HG02870 (cell line): ENCODE data around the gene ECE2.
"Not testable (repeated sequence)": the region's sequence is repeated elsewhere in the genome, so short reads cannot be mapped to it uniquely, and the experiment has no call there.

Source experiments
- ATAC-seq: cut with Tn5 transposase; IDR thresholded peaks from one replicate; pipeline ENCODE4 v1.9.1; 2021; ENCODE audit warnings: mild to moderate bottlenecking, moderate library complexity; ENCODE audit not compliant: unreplicated experiment

The ECE2 gene

DNA sequence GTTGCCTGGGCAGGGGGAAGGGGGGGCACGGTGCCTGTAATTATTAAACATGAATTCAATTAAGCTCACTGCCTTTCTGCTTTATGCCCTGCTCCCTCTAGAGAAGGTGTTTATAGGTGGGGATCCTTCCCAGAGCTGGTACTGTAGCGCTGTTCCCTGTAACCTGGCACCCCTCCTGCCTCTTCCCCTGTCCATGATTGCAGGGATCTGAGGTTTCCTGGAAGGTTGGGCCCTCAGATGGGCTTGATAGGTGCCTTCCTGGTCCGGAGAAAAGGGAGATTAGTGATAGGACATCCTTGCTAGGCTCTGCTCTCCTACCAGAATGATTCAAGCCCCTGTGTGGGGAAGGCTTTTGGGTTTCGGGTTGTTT lies 59.5 kb downstream of the ECE2 start:
- ATAC-seq: peak; percentile 18

DNA sequence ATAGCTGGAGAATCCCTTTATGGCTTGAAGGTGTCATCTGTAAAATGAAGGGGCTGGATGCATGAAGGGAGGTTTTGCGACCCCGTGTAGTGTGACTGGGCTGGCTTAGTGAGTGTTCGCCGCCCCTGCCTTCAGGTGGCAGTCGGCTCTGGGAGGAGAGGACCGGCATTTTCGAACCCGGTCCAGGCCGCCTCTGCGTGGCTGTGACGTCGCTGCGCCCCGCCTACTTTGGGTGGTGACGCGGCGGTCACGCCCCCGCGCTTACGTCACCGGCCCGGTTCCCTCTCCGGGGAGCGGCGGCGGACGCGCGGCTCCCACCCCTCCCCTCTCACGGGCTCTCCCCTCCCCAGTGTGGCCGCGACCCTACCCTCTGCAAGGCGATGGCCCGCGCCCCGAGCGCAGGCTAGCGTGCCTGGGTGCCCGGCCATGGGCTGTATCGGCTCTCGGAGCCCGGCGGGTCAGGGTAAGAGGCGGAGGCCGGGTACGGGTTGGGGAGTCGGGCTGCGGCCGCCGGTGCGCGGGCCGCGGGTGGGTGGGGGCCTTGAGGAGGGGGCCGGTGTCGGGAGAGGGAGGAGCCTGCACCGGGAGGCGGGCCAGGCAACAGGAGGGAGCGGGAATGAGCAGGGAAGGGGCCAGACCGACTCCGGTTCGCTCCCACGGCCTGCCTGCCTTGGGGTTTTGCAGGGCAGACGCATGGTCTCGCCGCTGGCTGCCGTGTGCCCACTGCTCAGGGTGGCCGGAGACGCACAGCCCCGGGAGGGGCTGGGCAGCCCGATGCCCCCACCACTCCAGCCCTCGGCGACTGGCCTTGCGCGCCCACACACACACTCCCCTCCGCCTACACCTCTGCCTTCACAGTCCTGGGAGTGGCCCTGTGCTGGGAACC lies 60.1 kb downstream of the ECE2 start:
- peak; percentile 57 for ATAC-seq

DNA sequence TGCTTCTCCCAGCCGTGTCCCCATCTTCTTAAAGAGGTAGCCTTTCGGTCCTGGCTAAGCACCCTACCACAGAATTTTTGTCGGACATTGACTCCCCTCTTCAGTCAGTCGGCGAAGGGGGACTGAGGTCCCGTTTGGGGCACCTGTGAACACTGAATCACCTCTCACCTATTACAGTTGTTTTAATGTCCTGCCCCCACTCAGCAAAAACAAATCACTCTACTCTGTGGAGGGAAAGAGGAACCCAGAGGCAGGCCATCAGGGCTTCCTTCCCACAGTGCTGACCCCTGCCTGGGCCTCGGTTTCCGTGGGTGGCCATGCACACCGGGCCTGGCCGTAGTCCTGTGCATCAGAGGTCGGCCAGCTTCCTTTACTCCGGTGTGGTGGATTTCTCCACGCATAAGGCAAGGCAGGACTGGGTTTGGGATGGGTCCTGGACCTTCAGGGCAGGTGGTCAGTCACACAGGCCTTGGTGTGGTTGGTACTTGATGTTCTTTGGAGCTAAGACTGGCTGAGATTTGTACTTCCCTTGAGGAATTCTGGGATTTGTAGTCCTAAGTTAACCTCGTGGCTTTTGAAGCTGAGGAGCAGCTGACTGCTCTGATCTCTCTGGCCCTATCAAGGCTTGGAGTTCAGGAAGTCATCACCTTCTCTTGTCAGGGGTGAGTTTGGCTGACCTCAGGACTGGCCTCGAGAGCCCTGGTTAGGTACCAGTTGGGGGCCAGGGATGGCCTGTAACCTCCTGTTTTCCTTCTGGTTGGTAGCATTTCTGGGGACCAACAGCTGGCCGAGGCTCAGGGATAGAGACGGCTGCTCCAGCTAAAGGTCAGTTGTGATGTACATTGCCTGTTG lies 61.0 kb downstream of the ECE2 start:
- no peak for ATAC-seq

DNA sequence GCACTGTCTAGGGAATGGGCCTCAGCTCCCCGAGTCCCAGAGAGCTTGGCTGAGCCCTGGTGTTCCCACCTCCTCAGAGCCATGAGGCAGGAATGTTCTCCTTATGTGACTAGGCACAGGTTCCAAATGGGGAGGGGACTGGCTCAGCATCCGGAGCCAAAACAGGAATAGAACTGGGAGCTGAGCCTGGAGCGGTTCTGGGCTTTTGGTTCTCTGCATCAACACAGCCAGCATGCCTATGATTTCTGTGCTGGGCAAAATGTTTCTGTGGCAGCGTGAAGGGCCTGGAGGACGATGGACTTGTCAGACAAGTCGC lies 61.5 kb downstream of the ECE2 start, which contains the start of gene FAM131A:
Gene FAM131A (plus strand): TSS at position 202 of the 316 bp plus-strand sequence. CDS start 31 bp downstream, at position 233.
- ATAC-seq: no peak

DNA sequence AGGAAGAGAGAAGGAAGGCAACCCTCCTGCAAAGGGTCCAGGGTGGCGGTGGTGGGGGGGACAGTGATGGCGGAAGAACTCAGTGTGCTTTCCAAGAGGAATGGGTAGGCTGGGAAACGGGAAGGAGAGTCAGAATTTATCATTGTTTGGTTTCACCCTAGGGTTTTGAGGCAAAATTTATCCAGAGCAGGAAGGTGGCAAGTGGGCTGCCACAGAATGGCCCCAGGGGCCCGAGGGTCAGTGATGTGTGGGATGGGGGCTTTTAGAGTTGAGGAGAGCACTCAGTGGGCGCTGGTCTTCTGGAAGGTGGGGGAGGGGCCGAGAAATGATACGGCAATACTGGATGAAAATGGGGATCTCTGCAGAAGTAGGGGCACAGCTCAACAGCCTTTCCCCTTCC lies 62.2 kb downstream of the ECE2 start:
- no peak for ATAC-seq

DNA sequence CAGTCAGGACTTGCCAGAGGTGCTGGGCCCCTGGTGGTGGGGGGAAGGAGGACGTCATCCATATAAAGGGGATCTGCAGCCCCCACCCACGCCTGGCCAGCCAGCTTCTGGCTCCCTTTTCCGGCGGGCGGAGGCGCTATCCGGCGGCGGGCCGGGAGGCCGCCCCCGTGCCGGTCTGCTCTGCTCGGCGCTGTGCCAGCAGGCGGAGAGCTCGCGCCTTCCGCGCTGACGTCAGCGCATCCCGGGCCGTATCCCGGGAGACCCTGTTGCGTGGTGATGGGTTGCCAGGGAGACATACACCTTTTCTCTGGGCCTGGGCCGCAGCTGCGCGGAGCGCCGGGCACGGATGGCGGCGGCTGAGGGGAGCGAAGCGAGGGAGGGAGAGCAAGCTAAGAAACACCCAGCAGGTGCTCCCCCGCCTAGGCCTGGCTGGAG lies 62.7 kb downstream of the ECE2 start:
- ATAC-seq: no peak

DNA sequence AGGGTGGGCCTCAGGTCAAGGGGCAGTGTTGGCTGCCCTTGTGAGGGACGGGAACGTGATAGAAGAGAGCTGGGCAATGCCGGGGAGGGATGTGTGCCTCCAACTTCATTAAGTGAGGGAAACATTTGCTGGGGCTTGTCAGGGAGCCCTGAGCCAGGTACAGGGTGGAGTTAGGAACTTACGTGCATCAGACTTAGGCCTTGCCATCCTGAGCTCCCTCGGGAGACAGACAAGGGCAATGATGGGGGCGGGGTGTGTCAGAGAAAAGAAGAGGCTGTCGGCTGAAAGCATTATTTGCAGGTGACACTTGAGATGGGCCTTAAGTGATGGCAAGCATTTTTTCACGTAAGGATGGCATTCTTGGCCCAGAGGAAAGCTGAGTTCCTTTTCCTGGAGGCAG lies 63.2 kb downstream of the ECE2 start:
- no peak for ATAC-seq

DNA sequence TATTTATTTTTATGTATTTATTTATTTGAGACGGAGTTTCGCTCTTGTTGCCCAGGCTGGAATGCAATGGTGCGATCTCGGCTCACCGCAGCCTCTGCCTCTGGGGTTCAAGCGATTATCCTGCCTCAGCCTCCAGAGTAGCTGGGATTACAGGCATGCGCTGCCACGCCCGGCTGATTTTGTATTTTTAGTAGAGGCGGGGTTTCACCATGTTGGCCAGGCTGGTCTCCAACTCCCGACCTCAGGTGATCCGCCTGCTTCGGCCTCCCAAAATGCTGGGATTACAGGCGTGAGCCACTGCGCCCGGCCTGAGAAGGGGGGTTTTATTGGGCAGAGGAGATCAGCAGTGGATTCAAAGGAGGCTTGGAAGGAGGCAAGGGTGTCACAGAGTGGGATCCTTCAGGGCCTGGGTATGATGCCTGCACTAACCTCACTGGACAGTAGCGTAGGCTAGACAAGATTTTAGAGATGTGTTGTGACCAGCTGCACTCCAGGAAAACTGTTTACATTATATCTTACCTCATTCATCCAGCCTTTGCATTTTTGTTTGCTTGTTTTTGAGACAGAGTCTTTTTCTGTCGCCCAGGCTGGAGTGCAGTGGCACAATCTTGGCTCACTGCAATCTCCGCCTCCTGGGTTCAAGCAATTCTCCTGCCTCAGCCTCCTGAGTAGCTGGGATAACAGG lies 63.8 kb downstream of the ECE2 start:
- not testable (repeated sequence) for ATAC-seq

DNA sequence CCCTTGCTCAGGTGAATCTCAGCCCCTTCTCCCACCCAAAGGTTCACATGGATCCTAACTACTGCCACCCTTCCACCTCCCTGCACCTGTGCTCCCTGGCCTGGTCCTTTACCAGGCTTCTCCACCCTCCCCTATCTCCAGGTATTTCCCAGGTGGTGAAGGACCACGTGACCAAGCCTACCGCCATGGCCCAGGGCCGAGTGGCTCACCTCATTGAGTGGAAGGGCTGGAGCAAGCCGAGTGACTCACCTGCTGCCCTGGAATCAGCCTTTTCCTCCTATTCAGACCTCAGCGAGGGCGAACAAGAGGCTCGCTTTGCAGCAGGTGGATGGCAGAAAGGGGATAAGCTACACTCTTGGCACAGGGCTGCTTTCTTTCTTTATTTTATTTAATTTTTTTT lies 66.1 kb downstream of the ECE2 start:
- ATAC-seq: no peak
